Transverse colon (tissue), 4 donors: ENCODE results near the gene NLRC5. TPM values are rescaled to one million over a fixed set of nuclear protein-coding genes. Genes with fewer than 3 reads are reported as not detected.
"Not testable (repeated sequence)": the region's sequence is repeated elsewhere in the genome, so short reads cannot be mapped to it uniquely, and the experiment has no call there.

ENCODE experiments used
- DNase-seq: peaks from one replicate; pipeline ENCODE4 v3.0.0-alpha.2; 2019
- H3K27ac ChIP-seq, 4 donors: fragments of 200-600 bp; sonication (generic); 2 replicates each; pipeline ENCODE4 v1.5.1; 2016 to 2018; ENCODE audit warnings: inconsistent platforms in 4 of 4
- H3K27me3 ChIP-seq: fragments of 200-600 bp; sonication (generic); 2 replicates; pipeline ENCODE4 v1.5.1; 2017; ENCODE audit warnings: inconsistent platforms
- H3K36me3 ChIP-seq, 4 donors: fragments of 200-600 bp; sonication (generic); 2 replicates each; pipeline ENCODE4 v1.5.1; 2017 to 2019; ENCODE audit warnings: inconsistent platforms in 4 of 4
- H3K4me1 ChIP-seq, 4 donors: fragments of 200-600 bp; sonication (generic); 2 replicates each; pipeline ENCODE4 v1.5.1; 2017 to 2020; ENCODE audit warnings: inconsistent platforms in 4 of 4
- H3K4me3 ChIP-seq, 4 donors: fragments of 200-600 bp; sonication (generic); 1 replicate in 1 of 4; 2 replicates in 3 of 4; pipeline versions ENCODE4 v1.5.1 to v1.6.1; 2017 to 2019; ENCODE audit warnings: inconsistent platforms in 4 of 4
- H3K9me3 ChIP-seq, 2 donors: fragments of 200-600 bp; sonication (generic); 2 replicates each; pipeline ENCODE4 v1.5.1; 2017 to 2019; ENCODE audit warnings: inconsistent platforms in 2 of 2
- EP300 ChIP-seq: sonication (generic); formaldehyde crosslinking; IDR thresholded peaks from one replicate; pipeline ENCODE4 v1.6.1; 2017; ENCODE audit warnings: antibody characterized with exemption, low read depth
- POLR2A ChIP-seq: fragments of 450-650 bp; IDR thresholded peaks from one replicate; pipeline ENCODE4 v1.6.1; 2016; ENCODE audit warnings: antibody characterized with exemption, mild to moderate bottlenecking, moderate library complexity
- POLR2AphosphoS5 ChIP-seq, 3 donors: sonication (generic); formaldehyde crosslinking; IDR thresholded peaks; one replicate each; pipeline ENCODE4 v1.6.1; 2016; ENCODE audit warnings: antibody characterized with exemption in 3 of 3
- WGBS, 2 donors: methylation state at CpG; one replicate each; pipeline ENCODE4 v1.1.5; 2018; ENCODE audit warnings: low coverage in 1 of 2; 5-methylcytosine and 5-hydroxymethylcytosine counted together
- in situ Hi-C, 4 donors: fragments of 200-750 bp; cut with MboI; loops; one replicate each; pipeline versions ENCODE4 v1.15.0 to v1.15.1; 2017; ENCODE audit warnings: low sequenced_read_pairs in 3 of 4, low pct_ligation_motif_present in 1 of 4, low pct_unique_long_range_greater_than_20kb in 1 of 4
- intact Hi-C: fragments of 100-400 bp; cut with DNase I; formaldehyde crosslinking; loops from one replicate; pipeline ENCODE4 v1.15.1; 2023; ENCODE audit warnings: low total_unique reads
- total RNA-seq, 4 donors: library from RNA; depleted of rRNA; stranded (reverse); fragments of >200 nt; gene quantifications; one replicate each; pipeline ENCODE4 v1.1.0, GENCODE V29; 2016
- TF ChIP-seq, protein P1 (sequence below), 5 experiments: fragments of 200-600 bp in 3 of 5; fragments of 450-650 bp in 2 of 5; sonication (generic) in 3 of 5; IDR thresholded peaks; 1 replicate in 2 of 5; 2 replicates in 3 of 5; pipeline ENCODE4 v1.5.1; 2016 to 2017; ENCODE audit warnings: antibody characterized with exemption in 5 of 5, inconsistent platforms in 3 of 5, mild to moderate bottlenecking in 2 of 5, moderate library complexity in 1 of 5

NLRC5 gene
- total RNA-seq, 4 donors from 2014 or later = 59.4 to 171 (median 73.6) TPM

- whole genome bisulfite sequencing, 2 donors = 83 to 98% methylated on average over 1 to 2 of the region's 2 CpGs
- Histone ChIP-seq H3K4me3 (no peak overlapping the region), H3K36me3 (no peaks in the 10 kb centered on the region), H3K27me3 (no peaks in the 10 kb centered on the region), H3K4me1 (peaks cover 6 to 29% (median 18%) of the 10 kb centered on the region in 4 donors), H3K27ac (no peak overlapping the region), H3K9me3 (no peaks in the 10 kb centered on the region)
- TF ChIP-seq EP300 (no peak), POLR2A (no peak), POLR2AphosphoS5 (IDR thresholded peaks at IDR 0.05) (no peak)
- TF ChIP-seq, protein P1, sequence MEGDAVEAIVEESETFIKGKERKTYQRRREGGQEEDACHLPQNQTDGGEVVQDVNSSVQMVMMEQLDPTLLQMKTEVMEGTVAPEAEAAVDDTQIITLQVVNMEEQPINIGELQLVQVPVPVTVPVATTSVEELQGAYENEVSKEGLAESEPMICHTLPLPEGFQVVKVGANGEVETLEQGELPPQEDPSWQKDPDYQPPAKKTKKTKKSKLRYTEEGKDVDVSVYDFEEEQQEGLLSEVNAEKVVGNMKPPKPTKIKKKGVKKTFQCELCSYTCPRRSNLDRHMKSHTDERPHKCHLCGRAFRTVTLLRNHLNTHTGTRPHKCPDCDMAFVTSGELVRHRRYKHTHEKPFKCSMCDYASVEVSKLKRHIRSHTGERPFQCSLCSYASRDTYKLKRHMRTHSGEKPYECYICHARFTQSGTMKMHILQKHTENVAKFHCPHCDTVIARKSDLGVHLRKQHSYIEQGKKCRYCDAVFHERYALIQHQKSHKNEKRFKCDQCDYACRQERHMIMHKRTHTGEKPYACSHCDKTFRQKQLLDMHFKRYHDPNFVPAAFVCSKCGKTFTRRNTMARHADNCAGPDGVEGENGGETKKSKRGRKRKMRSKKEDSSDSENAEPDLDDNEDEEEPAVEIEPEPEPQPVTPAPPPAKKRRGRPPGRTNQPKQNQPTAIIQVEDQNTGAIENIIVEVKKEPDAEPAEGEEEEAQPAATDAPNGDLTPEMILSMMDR (IDR thresholded peaks at IDR 0.05) = no peak
- no peak for DNase-seq
- intact Hi-C loops (no loop called here), in situ Hi-C loops (loop anchor here in 2 of 4 donors (25.0 kb wide), 1 partner anchor 316 kb away; the partner anchor contains the start of gene CCL17 (in 2 of the 2))
These were observed 107.4 kb downstream of the NLRC5 start for GRCh38 chr16:57096793-57097192.

DNA sequence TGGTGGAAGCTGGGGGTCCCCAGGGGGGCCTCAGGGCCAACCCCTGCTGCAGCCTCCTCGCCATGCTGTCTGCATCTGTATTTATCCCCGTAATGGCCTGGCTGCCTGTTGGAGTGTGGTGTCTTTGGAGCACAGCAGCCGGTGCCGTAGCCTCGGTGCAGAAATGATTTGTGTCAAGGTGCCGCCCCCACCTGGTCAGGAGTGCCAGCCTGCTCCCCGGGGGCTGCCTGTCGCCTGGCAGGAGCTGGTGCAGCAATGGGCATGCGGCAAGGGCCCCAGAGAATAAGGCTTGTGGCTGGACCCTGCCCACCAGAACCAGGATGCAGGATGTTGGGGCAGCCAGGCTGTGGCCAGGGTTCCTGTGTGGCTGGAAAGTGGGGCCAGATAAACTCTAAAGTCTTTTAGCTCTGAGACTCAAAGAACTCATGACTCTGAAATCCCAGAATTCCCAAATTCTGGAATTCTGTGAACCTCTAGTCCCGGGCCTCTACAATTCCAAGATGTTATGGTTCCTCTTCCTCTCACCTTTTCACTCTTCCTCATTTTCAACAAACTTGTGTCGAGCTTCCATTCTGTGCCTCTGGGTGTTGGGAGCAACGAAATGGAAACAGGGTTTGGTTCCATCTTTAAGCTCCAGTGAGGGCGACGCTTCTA, 109.0 kb downstream of the NLRC5 start:
- no peaks in the 10 kb centered on the region for H3K9me3 ChIP-seq
- peaks cover 6 to 21% (median 11%) of the 10 kb centered on the region in 4 donors for H3K4me1 ChIP-seq
- TF ChIP-seq, protein P1 (IDR thresholded peaks at IDR 0.05) = no peak
- TF ChIP-seq POLR2AphosphoS5 (IDR thresholded peaks at IDR 0.05) (no peak), POLR2A (no peak), EP300 (no peak)
- H3K27ac ChIP-seq = no peak overlapping the region
- in situ Hi-C loops = loop anchor here in 2 of 4 donors (25.0 kb wide), 1 partner anchor 314 kb away; the partner anchor contains the start of gene CCL17 (in 2 of the 2)
- intact Hi-C loops = no loop called here
- no peak for DNase-seq
- H3K36me3 ChIP-seq = no peaks in the 10 kb centered on the region
- H3K4me3 ChIP-seq = no peak overlapping the region
- 80 to 91% methylated on average over 5 to 14 of the region's 14 CpGs for whole genome bisulfite sequencing, 2 donors
- no peaks in the 10 kb centered on the region for H3K27me3 ChIP-seq

DNA sequence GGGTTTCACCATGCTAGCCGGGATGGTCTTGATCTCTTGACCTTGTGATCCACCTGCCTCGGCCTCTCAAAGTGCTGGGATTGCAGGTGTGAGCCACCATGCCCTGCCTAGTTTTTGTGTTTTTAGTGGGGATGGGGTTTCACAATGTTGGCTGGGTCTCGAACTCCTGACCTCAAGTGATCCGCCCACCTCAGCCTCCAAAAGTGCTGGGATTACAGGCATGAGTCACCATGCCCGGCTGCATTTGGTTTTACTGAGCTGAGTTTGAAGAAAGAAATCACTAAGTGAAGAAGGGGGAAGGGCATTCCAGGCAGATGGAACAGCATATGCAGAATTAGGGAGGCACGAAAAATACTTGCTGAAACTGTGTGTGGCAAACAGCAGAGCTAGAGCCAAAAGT, 110.6 kb downstream of the NLRC5 start:
- intact Hi-C loops, DNase-seq, H3K36me3 ChIP-seq, H3K9me3 ChIP-seq, H3K27me3 ChIP-seq, H3K4me3 ChIP-seq, H3K4me1 ChIP-seq, H3K27ac ChIP-seq: not testable (repeated sequence)
- in situ Hi-C loops = loop anchor here in 2 of 4 donors (25.0 kb wide), 1 partner anchor 312 kb away; the partner anchor contains the start of gene CCL17 (in 2 of the 2)
- 55 to 76% methylated on average over 4 to 6 of the region's 6 CpGs for whole genome bisulfite sequencing, 2 donors

- in situ Hi-C loops (no loop called here), intact Hi-C loops (no loop called here)
- peaks cover 0 to 6% (median 0%) of the 10 kb centered on the region in 4 donors for H3K4me1 ChIP-seq
- 84 to 86% methylated on average over 1 of the region's 1 CpG for WGBS, 2 donors
- no peak overlapping the region for H3K27ac ChIP-seq
- TF ChIP-seq, protein P1 (IDR thresholded peaks at IDR 0.05) = no peak
- TF ChIP-seq POLR2AphosphoS5 (IDR thresholded peaks at IDR 0.05) = no peak
- TF ChIP-seq EP300 = no peak
- TF ChIP-seq POLR2A = no peak
- H3K27me3 ChIP-seq = no peaks in the 10 kb centered on the region
- H3K36me3 ChIP-seq = no peaks in the 10 kb centered on the region
- H3K9me3 ChIP-seq = no peaks in the 10 kb centered on the region
- no peak for DNase-seq
- no peak overlapping the region for H3K4me3 ChIP-seq
These were observed 111.1 kb downstream of the NLRC5 start for GRCh38 chr16:57100445-57100844.
